ENCODE data around the gene RIPOR2.
"Not testable (repeated sequence)": the region's sequence is repeated elsewhere in the genome, so short reads cannot be mapped to it uniquely, and the experiment has no call there.

The RIPOR2 gene

GRCh38 chr6:24761193-24761835 is 174.4 kb downstream of the RIPOR2 start:
- no peak for DNase-seq (ENCODE audit: low read depth)

- no peak for DNase-seq (ENCODE audit: low read depth)
Observed at GRCh38 chr6:24760210-24760609, 175.6 kb downstream of the RIPOR2 start.

DNA sequence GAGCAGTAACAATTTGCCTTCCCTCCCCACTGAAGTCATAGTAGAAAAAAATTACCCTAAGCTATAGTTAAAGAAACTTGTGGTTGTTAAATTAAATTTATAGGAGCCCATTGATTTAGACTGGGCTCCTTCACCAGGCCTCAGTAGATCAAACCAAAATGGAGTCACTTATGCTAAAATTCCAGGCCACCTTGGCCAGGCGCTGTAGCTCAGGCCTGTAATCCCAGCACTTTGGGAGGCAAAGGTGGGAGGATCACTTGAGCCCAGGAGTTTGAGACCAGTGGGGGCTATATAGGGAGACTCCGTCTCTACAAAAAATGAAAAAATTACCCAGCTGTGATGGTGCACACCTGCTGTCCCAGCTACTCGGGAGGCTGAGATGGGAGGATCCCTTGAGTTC is 176.0 kb downstream of the RIPOR2 start:
- DNase-seq (ENCODE audit: low read depth), result no peak

DNA sequence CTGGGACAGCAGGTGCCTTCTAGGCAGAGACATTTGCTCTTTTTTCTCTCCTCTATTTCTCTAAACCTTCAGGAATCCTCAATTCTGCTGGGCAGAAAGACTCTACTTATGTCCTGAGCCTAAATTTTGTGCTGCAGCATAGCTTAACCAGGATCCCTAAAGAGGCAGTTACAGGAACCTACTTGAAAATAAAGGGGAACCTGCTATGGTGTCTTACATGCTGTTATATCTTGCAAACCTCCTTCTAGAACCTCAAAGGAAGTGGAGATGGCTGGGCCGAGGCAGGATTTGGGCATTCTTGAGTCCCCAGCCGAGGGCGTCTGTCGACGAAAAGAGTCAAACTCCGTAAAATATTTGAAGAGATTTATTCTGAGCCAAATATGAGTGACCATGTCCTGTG is 178.1 kb downstream of the RIPOR2 start:
- no peak for DNase-seq (ENCODE audit: low read depth)

GRCh38 chr6:24755279-24755678 is 180.5 kb downstream of the RIPOR2 start:
- no peak for DNase-seq (ENCODE audit: low read depth)

DNA sequence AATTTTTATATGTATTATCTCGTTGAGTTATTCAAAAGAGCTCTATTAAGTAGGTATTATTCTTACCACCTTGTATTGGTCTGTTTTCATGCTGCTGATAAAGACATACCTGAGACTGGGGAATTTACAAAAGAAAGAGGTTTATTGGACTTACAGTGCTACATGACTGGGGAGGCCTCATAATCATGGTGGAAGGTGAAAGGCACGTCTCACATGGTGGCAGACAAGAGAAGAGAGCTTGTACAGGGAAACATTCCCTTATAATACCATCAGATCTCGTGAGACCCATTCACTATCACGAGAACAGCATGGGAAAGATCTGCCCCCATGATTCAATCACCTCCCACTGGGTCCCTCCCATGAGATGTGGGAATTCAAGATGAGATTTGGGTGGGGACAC is 181.4 kb downstream of the RIPOR2 start:
- not testable (repeated sequence) for DNase-seq (ENCODE audit: low read depth)

All from activated T-helper 1 cell treated with Interleukin-2 at 50 U/mL for 16 hours (primary cell).